GM23248 (cell line): ENCODE results near the gene PRKAR2A. TPM values are rescaled to one million over a fixed set of nuclear protein-coding genes. Genes with fewer than 3 reads are reported as not detected.
A peak's percentile ranks its signal among the peaks of the same experiment; 100 is the strongest.

ENCODE experiments used
- DNase-seq: peaks from one replicate; pipeline ENCODE4 v3.0.0-alpha.2; 2015
- H2AFZ ChIP-seq: fragments of 200-600 bp; sonication (generic); 2 replicates; pipeline ENCODE4 v1.6.1; 2016; ENCODE audit warnings: antibody characterized with exemption
- H3F3A ChIP-seq: fragments of 200-600 bp; sonication (generic); 2 replicates; pipeline ENCODE4 v1.6.1; 2016; ENCODE audit warnings: mild to moderate bottlenecking, antibody characterized with exemption, mixed run types; ENCODE audit not compliant: insufficient read depth
- H3K27ac ChIP-seq: fragments of 200-600 bp; sonication (generic); 2 replicates; pipeline ENCODE4 v1.5.1; 2016; ENCODE audit warnings: mild to moderate bottlenecking
- H3K27me3 ChIP-seq: fragments of 200-600 bp; sonication (generic); replicated peaks from 2 replicates; pipeline ENCODE4 v1.6.1; 2016; ENCODE audit warnings: mild to moderate bottlenecking; ENCODE audit not compliant: insufficient read depth
- H3K36me3 ChIP-seq: fragments of 200-600 bp; sonication (generic); 2 replicates; pipeline ENCODE4 v1.6.1; 2016; ENCODE audit warnings: low read depth, mild to moderate bottlenecking
- H3K4me1 ChIP-seq: fragments of 200-600 bp; sonication (generic); 2 replicates; pipeline ENCODE4 v1.6.1; 2016; ENCODE audit warnings: mild to moderate bottlenecking; ENCODE audit not compliant: insufficient read depth
- H3K4me2 ChIP-seq: fragments of 200-600 bp; sonication (generic); one replicate; pipeline ENCODE4 v1.6.1; 2016; ENCODE audit warnings: mild to moderate bottlenecking; ENCODE audit not compliant: unreplicated experiment
- H3K4me3 ChIP-seq: fragments of 200-600 bp; sonication (generic); 2 replicates; pipeline ENCODE4 v1.5.1; 2016; ENCODE audit warnings: mild to moderate bottlenecking
- H3K79me2 ChIP-seq: fragments of 200-600 bp; sonication (generic); 2 replicates; pipeline ENCODE4 v1.6.1; 2016; ENCODE audit warnings: mild to moderate bottlenecking; ENCODE audit not compliant: insufficient read depth
- H3K9ac ChIP-seq: fragments of 200-600 bp; sonication (generic); 2 replicates; pipeline ENCODE4 v1.6.1; 2016; ENCODE audit warnings: mild to moderate bottlenecking
- H3K9me2 ChIP-seq: fragments of 200-600 bp; sonication (generic); 2 replicates; pipeline ENCODE4 v1.6.1; 2016; ENCODE audit warnings: mixed run types, mild to moderate bottlenecking, moderate library complexity; ENCODE audit not compliant: insufficient read depth
- H3K9me3 ChIP-seq: fragments of 200-600 bp; sonication (generic); one replicate; pipeline ENCODE4 v1.6.1; 2017; ENCODE audit warnings: low read depth
- H4K20me1 ChIP-seq: fragments of 200-600 bp; sonication (generic); 2 replicates; pipeline ENCODE4 v1.6.0; 2016; ENCODE audit not compliant: insufficient read depth
- EZH2 ChIP-seq: fragments of 200-600 bp; sonication (generic); IDR thresholded peaks from 2 replicates; pipeline ENCODE4 v1.6.1; 2018; ENCODE audit warnings: antibody characterized with exemption, mild to moderate bottlenecking; ENCODE audit not compliant: insufficient read depth, poor library complexity, severe bottlenecking
- EZH2phosphoT487 ChIP-seq: fragments of 200-600 bp; sonication (generic); IDR thresholded peaks from 2 replicates; pipeline ENCODE4 v1.6.1; 2018; ENCODE audit warnings: antibody characterized with exemption, moderate library complexity, mild to moderate bottlenecking, low read depth; ENCODE audit not compliant: insufficient read depth
- WGBS, 2 experiments: methylation state at CpG; one replicate each; pipeline ENCODE4 v1.1.6; 2015 to 2017; ENCODE audit warnings: low lambda C conversion rate in 2 of 2, low coverage in 1 of 2; ENCODE audit errors: missing lambda C conversion rate in 2 of 2; 5-methylcytosine and 5-hydroxymethylcytosine counted together
- in situ Hi-C: fragments of 300-500 bp; cut with MboI; formaldehyde crosslinking; loops from 2 replicates; pipeline ENCODE4 v1.15.0; 2020
- polyA plus RNA-seq: library from polyadenylated mRNA; unstranded; fragments of >200 nt; fragmentation: Nextera tagmentation; extraction: Ambion mirVana; gene quantifications from 2 replicates; pipeline ENCODE4 v1.2.1, GENCODE V29; 2016
- total RNA-seq: library from RNA; depleted of rRNA; stranded (reverse); fragments of >200 nt; shearing (Covaris generic); gene quantifications from 2 replicates; pipeline ENCODE4 v1.2.3, GENCODE V29; 2014

Gene PRKAR2A
- total and polyA plus RNA-seq, 2 experiments from 2014 or later, result 11.8 to 26.8 TPM

DNA sequence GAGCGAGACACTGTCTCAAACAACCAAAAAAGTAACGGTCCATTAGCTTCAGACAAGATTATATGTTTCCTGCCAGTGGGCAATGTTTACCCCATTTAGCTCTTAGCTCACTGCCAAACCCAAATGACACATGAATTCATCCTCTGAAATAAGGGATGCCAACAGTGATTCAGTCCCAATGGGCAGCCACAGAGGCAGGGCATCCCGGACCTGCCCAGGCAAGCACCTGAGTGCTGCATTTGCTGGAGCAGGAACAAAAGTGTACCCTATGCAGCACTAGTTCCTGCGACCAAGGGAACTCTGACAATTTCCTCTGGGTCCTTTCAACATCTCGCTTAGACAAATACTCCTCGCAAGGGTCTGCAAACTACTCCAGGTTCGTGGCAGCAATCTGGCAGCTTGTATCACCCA lies 138.6 kb downstream of the PRKAR2A start:
- Histone ChIP-seq H3K9me2 (no peaks in the 10 kb centered on the region), H3K4me3 (no peak overlapping the region), H3K4me1 (peaks cover 20% of the 10 kb centered on the region), H3K27me3 (no peaks in the 10 kb centered on the region), H3K9me3 (no peaks in the 10 kb centered on the region), H3K36me3 (peaks cover 30% of the 10 kb centered on the region), H3F3A (peaks cover 44% of the 10 kb centered on the region), H4K20me1 (peaks cover 11% of the 10 kb centered on the region; the same call in 1 of the 2 replicates), H2AFZ (no peak overlapping the region), H3K4me2 (peak overlapping the region; percentile 50), H3K27ac (peak overlapping the region; percentile 93), H3K9ac (peak overlapping the region; percentile 64), H3K79me2 (peaks cover 100% of the 10 kb centered on the region)
- peak; percentile 69 for DNase-seq
- WGBS, 2 experiments, result 40 to 41% methylated on average over 7 of the region's 7 CpGs
- in situ Hi-C loops, result no loop called here
- TF ChIP-seq EZH2phosphoT487, result no peak
- TF ChIP-seq EZH2, result no peak

DNA sequence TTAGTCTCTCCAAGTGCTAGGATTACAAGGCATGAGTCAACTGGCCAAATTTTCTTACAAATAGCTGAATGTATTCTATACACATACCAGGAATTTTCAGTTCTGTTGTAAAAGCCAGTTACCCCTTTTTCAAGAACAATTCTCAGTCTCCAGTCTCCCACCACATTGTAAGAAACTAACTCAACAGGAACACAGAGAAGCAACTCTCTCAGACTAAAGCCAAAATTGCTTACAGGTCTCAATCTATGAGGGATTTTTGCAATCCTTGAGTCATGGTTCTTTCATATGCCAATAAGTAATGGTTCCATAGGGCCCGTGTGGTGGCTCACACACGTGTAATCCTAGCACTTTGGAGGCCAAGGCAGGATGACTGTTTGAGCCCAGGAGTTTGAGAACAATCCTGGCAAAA lies 139.2 kb downstream of the PRKAR2A start:
- peaks cover 11% of the 10 kb centered on the region; the same call in 1 of the 2 replicates for H4K20me1 ChIP-seq
- H3F3A ChIP-seq, result peaks cover 44% of the 10 kb centered on the region
- peaks cover 26% of the 10 kb centered on the region for H3K36me3 ChIP-seq
- in situ Hi-C loops, result no loop called here
- WGBS, 2 experiments, result 0 to 7% methylated on average over 2 of the region's 2 CpGs
- no peaks in the 10 kb centered on the region for H3K9me2 ChIP-seq
- no peak overlapping the region for H3K4me3 ChIP-seq
- H3K4me2 ChIP-seq, result peak overlapping the region; percentile 50
- H2AFZ ChIP-seq, result no peak overlapping the region
- peaks cover 100% of the 10 kb centered on the region for H3K79me2 ChIP-seq
- H3K27me3 ChIP-seq, result no peaks in the 10 kb centered on the region
- no peak for TF ChIP-seq EZH2phosphoT487
- no peak for TF ChIP-seq EZH2
- H3K27ac ChIP-seq, result peak overlapping the region; percentile 93
- no peaks in the 10 kb centered on the region for H3K9me3 ChIP-seq
- peaks cover 20% of the 10 kb centered on the region for H3K4me1 ChIP-seq
- peak; percentile 93 for DNase-seq
- peak overlapping the region; percentile 64 for H3K9ac ChIP-seq

DNA sequence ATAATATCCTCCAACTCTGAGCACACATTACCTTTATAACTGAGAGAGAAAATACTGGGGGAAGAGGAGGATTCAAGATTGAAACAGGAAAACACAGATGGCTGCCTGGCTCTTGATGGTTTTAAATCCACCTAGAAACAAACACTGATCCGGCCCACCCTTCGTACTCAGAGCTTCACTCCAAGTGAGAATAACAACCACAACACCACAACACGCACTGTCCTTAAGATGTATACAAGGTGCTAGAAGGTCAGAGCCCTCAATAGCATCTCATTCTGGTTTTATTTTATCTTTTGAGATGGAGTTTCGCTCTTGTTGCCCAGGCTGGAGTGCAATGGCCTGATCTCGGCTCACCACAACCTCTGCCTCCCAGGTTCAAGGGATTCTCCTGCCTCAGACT lies 140.5 kb downstream of the PRKAR2A start:
- Histone ChIP-seq H3K9me3 (no peaks in the 10 kb centered on the region), H2AFZ (no peak overlapping the region), H3K4me3 (no peak overlapping the region), H3K36me3 (peaks cover 26% of the 10 kb centered on the region), H3K27me3 (no peaks in the 10 kb centered on the region), H3K4me2 (no peak overlapping the region), H3K9ac (no peak overlapping the region), H3K27ac (peak overlapping the region; percentile 93), H4K20me1 (peaks cover 11% of the 10 kb centered on the region; the same call in 1 of the 2 replicates), H3K79me2 (peaks cover 100% of the 10 kb centered on the region), H3K9me2 (no peaks in the 10 kb centered on the region), H3F3A (peaks cover 44% of the 10 kb centered on the region), H3K4me1 (peaks cover 20% of the 10 kb centered on the region)
- WGBS, 2 experiments, result 89 to 94% methylated on average over 5 of the region's 5 CpGs
- in situ Hi-C loops, result no loop called here
- no peak for TF ChIP-seq EZH2
- no peak for TF ChIP-seq EZH2phosphoT487
- DNase-seq, result no peak

DNA sequence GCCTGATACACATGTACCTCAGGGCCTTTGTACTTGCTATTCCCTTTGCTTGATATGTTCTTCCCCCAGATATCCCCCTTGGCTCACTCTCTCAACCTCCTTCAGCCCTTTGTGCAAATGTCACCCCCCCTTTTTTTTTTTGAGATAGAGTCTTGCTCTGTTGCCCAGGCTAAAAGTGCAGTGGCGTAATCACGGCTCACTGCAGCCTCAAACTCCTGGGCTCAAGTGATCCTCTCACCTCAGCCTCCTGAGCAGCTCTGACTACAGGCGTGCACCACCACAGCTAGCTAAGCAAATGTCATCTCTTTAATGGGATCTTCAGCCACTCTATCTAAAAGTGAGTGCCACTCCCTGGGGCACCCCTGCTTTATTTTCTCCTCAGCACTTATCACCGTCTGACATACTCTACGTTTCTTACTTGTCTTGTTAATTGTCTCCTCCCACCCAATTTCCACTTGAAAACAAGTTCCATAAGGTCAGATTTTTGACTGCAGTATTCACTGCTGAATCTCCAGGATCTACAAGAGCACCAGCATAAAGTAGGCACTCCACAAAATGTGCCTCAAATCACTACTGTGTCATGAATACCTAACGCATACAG lies 145.3 kb downstream of the PRKAR2A start:
- Histone ChIP-seq H3K27ac (no peak overlapping the region), H2AFZ (no peak overlapping the region), H3K9me2 (no peaks in the 10 kb centered on the region), H3K9ac (no peak overlapping the region), H3K4me2 (no peak overlapping the region), H3K4me1 (peaks cover 6% of the 10 kb centered on the region; the same call in 1 of the 2 replicates), H3K36me3 (0 out of 2 replicates have a peak, but pooled peaks cover 4% of the 10 kb centered on the region), H3F3A (peaks cover 10% of the 10 kb centered on the region; the same call in 1 of the 2 replicates), H3K4me3 (no peak overlapping the region), H4K20me1 (peaks cover 5% of the 10 kb centered on the region; the same call in 1 of the 2 replicates), H3K9me3 (no peaks in the 10 kb centered on the region), H3K79me2 (peaks cover 100% of the 10 kb centered on the region), H3K27me3 (no peaks in the 10 kb centered on the region)
- WGBS, 2 experiments, result 87% methylated on average over 6 of the region's 6 CpGs
- TF ChIP-seq EZH2phosphoT487 (no peak), EZH2 (no peak)
- no peak for DNase-seq
- in situ Hi-C loops, result no loop called here
